HG03354 (cell line): ENCODE results near the gene FNBP1L.

Source experiments
- ATAC-seq: cut with Tn5 transposase; IDR thresholded peaks from one replicate; pipeline ENCODE4 v1.9.1; 2021; ENCODE audit warnings: mild to moderate bottlenecking; ENCODE audit not compliant: unreplicated experiment, poor library complexity, severe bottlenecking

FNBP1L gene

DNA sequence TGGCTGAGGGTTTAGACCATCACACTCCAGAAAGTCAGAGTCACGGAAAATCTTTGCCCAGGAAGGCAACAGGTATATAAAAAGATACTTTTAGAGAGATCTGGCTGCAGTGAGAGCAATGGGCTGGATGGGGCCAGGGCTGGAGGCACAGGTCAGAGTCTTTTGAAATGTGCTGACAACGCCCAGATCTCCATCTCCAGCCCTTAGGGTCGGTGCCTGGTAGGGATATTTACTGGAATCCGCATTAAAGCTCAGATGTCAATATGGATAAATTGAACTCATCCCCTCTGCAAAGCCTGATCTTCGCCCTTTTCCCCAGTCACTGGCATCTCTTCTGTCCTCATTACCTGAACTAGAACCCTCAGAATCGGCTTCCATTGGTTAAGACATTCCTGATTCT lies 151.6 kb downstream of the FNBP1L start:
- ATAC-seq: no peak

GRCh38 chr1:93600663-93601062 lies 152.7 kb downstream of the FNBP1L start:
- no peak for ATAC-seq

- no peak for ATAC-seq
These were observed 153.8 kb downstream of the FNBP1L start for GRCh38 chr1:93601686-93602085.

GRCh38 chr1:93602101-93602500 lies 154.2 kb downstream of the FNBP1L start:
- ATAC-seq: no peak

- no peak for ATAC-seq
These were observed 155.2 kb downstream of the FNBP1L start for GRCh38 chr1:93603106-93603505.

DNA sequence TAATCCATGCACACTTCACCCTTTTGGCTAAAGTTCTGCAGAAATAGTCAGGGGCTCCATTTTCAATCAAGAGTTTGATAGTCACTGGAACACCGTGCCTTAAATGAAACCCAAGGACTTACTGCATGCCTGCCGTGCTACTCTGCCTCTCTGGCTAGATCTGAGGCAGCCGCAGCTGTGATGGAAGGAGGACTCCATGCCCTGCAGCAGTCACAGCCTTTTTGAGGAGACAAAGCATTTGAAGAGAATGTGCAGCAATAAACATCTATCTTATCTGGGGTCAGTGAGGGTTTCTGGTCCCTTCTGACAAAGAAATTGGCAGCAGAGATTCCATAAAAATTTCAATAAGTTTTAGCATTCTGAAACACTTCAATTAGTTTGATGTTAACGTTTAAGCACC lies 155.7 kb downstream of the FNBP1L start:
- ATAC-seq: no peak
